ENCODE data around the gene ENTHD1. TPM values are rescaled to one million over a fixed set of nuclear protein-coding genes. Genes with fewer than 3 reads are reported as not detected.

The ENTHD1 gene
- total and polyA plus RNA-seq, 10 donors = 0.09 to 0.59 (median 0.14) TPM; not detected in 5

- TF ChIP-seq POLR2A (IDR thresholded peaks at IDR 0.05) (no peak), CTCF (IDR thresholded peaks at IDR 0.05 in 8 of 11, conservative IDR thresholded peaks at IDR 0.05 in 3 of 11) (no peak), POLR2AphosphoS5 (IDR thresholded peaks at IDR 0.05) (no peak)
- H3K27ac ChIP-seq = peak overlapping the region in 3 of 8 donors; percentile 33 to 72 (median 35)
- no peaks in the 10 kb centered on the region for H3K36me3 ChIP-seq
- intact Hi-C loops (cut with DNase I; ENCODE audit: low total_unique reads) = no loop called here
- H3K4me1 ChIP-seq = peaks cover 9 to 98% (median 16%) of the 10 kb centered on the region in 6 donors
- H3K9me3 ChIP-seq = no peaks in the 10 kb centered on the region
- H3K4me3 ChIP-seq = peak overlapping the region in 1 of 8 donors; percentile 5
- no peak for DNase-seq
- H3K27me3 ChIP-seq (replicated peaks in 1 of 7) = no peaks in the 10 kb centered on the region
- WGBS, 5 donors = 81 to 89% (median 82%) methylated on average over 8 of the region's 8 CpGs
Observed at GRCh38 chr22:39920134-39920743, 26.7 kb upstream of the ENTHD1 start.

DNA sequence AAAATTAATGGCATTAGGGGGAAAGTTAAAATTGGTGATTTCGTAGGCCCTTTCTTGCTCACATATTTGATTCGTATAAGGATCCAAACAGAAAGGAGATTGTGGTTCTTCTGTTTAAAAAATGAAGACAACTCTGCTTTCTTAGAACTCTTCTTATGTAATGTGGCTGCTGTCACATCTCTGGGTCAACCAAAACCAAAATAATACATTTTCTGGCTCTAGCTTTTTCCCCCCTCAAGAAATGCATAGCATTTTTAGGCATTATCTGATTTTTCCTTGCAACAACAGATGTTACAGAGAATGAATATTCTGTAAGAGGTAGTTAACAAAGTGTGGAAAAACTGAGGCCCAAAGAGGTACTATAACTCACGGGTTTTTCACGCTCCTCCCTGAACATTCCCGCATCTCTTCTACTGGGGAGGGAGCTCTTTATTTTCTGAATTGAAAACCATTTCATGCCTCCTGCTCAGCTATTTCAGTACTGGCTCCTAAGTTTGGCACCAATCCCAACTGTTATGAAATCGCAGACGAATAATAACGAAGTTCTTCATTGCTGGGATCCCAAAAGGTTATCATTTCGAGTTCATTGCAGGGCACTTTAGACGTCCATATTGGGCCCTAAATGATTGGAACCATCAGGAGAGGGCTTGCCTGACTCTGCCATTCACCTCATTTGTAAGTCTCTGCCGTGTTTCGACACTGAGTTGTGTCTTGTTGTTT is 24.4 kb upstream of the ENTHD1 start:
- WGBS, 5 donors = 56 to 73% (median 64%) methylated on average over 12 of the region's 12 CpGs
- Histone ChIP-seq H3K27ac (peak overlapping the region in 5 of 8 donors; percentile 9 to 52 (median 33)), H3K36me3 (no peaks in the 10 kb centered on the region), H3K4me3 (no peak overlapping the region), H3K9me3 (no peaks in the 10 kb centered on the region), H3K4me1 (peaks cover 9 to 98% (median 31%) of the 10 kb centered on the region in 6 donors), H3K27me3 (replicated peaks in 1 of 7) (no peaks in the 10 kb centered on the region)
- intact Hi-C loops (cut with DNase I; ENCODE audit: low total_unique reads) = no loop called here
- no peak for DNase-seq
- TF ChIP-seq POLR2AphosphoS5 (IDR thresholded peaks at IDR 0.05) = no peak
- no peak for TF ChIP-seq POLR2A (IDR thresholded peaks at IDR 0.05)
- TF ChIP-seq CTCF (IDR thresholded peaks at IDR 0.05 in 8 of 11, conservative IDR thresholded peaks at IDR 0.05 in 3 of 11) = no peak

GRCh38 chr22:39917197-39917643 is 23.7 kb upstream of the ENTHD1 start:
- no peak overlapping the region for H3K4me3 ChIP-seq
- intact Hi-C loops (cut with DNase I; ENCODE audit: low total_unique reads) = no loop called here
- H3K27me3 ChIP-seq (replicated peaks in 1 of 7) = no peaks in the 10 kb centered on the region
- TF ChIP-seq POLR2A (IDR thresholded peaks at IDR 0.05) = no peak
- TF ChIP-seq POLR2AphosphoS5 (IDR thresholded peaks at IDR 0.05) = no peak
- no peak for TF ChIP-seq CTCF (IDR thresholded peaks at IDR 0.05 in 8 of 11, conservative IDR thresholded peaks at IDR 0.05 in 3 of 11)
- peaks cover 9 to 98% (median 31%) of the 10 kb centered on the region in 6 donors for H3K4me1 ChIP-seq
- no peaks in the 10 kb centered on the region for H3K36me3 ChIP-seq
- H3K9me3 ChIP-seq = no peaks in the 10 kb centered on the region
- DNase-seq = no peak
- WGBS, 5 donors = 73 to 88% (median 83%) methylated on average over 5 of the region's 5 CpGs
- H3K27ac ChIP-seq = peak overlapping the region in 3 of 8 donors; percentile 24 to 52 (median 38)

DNA sequence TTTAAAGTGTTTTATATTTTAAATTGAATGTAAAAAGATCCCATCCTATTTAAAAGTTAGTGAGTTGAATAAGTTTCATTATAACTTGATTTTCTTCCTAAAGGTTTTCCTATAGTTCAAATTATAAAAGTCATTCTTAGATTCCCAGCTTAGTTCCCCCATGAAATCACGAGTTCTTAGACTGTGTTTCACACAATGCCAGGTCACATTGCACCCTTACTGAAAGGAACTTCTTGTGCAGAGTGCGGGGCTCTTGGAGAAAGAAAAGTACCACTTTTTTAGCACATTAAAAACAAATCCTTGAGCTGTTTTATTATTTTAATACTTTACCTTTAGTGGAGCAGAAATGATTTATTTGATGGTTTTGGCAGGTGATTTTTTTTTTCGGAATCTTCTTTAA is 22.9 kb upstream of the ENTHD1 start:
- TF ChIP-seq CTCF (IDR thresholded peaks at IDR 0.05 in 8 of 11, conservative IDR thresholded peaks at IDR 0.05 in 3 of 11) = no peak
- no peak for TF ChIP-seq POLR2AphosphoS5 (IDR thresholded peaks at IDR 0.05)
- no peak for TF ChIP-seq POLR2A (IDR thresholded peaks at IDR 0.05)
- Histone ChIP-seq H3K4me3 (no peak overlapping the region), H3K4me1 (peaks cover 9 to 98% (median 33%) of the 10 kb centered on the region in 6 donors), H3K9me3 (no peaks in the 10 kb centered on the region), H3K27me3 (replicated peaks in 1 of 7) (no peaks in the 10 kb centered on the region), H3K27ac (peak overlapping the region in 4 of 8 donors; percentile 7 to 84 (median 31)), H3K36me3 (no peaks in the 10 kb centered on the region)
- no peak for DNase-seq
- intact Hi-C loops (cut with DNase I; ENCODE audit: low total_unique reads) = no loop called here
- WGBS, 5 donors = 81 to 89% (median 82%) methylated on average over 3 of the region's 3 CpGs
